Mesothelial cell of epicardium (in vitro differentiated cells): ENCODE data around the gene SKAP1. TPM values are rescaled to one million over a fixed set of nuclear protein-coding genes. Genes with fewer than 3 reads are reported as not detected.
A peak's percentile ranks its signal among the peaks of the same experiment; 100 is the strongest.

Source experiments
- DNase-seq, 2 experiments: peaks; one replicate each; pipeline ENCODE4 v3.0.0; 2021; ENCODE audit warnings: low spot score in 2 of 2; ENCODE audit not compliant: unreplicated experiment in 2 of 2
- H3K27ac Mint-ChIP-seq: 2 replicates; pipeline ENCODE4 v1.8.0; 2021; ENCODE audit warnings: mixed read lengths
- H3K27me3 Mint-ChIP-seq: 2 replicates; pipeline ENCODE4 v1.8.0; 2021; ENCODE audit warnings: low read depth, mixed read lengths
- H3K36me3 Mint-ChIP-seq: 2 replicates; pipeline ENCODE4 v1.8.0; 2021; ENCODE audit warnings: mixed read lengths
- H3K4me1 Mint-ChIP-seq: 2 replicates; pipeline ENCODE4 v1.8.0; 2021; ENCODE audit warnings: mixed read lengths
- H3K4me3 Mint-ChIP-seq: 2 replicates; pipeline ENCODE4 v1.8.0; 2021; ENCODE audit warnings: mild to moderate bottlenecking, moderate library complexity, mixed read lengths
- H3K9me3 Mint-ChIP-seq: 2 replicates; pipeline ENCODE4 v1.8.0; 2021; ENCODE audit warnings: mixed read lengths
- total RNA-seq: library from RNA; stranded (reverse); gene quantifications from 3 replicates; pipeline ENCODE4 v1.2.1, GENCODE V29; 2021
- TF ChIP-seq, protein P1 (sequence below): fragments of 200-600 bp; sonication (generic); IDR thresholded peaks from one replicate; pipeline ENCODE4 v1.5.0; 2021; ENCODE audit warnings: antibody characterized with exemption; ENCODE audit not compliant: unreplicated experiment

Gene SKAP1
- total RNA-seq, 1 donor from 2014 or later: 3.4 TPM

DNA sequence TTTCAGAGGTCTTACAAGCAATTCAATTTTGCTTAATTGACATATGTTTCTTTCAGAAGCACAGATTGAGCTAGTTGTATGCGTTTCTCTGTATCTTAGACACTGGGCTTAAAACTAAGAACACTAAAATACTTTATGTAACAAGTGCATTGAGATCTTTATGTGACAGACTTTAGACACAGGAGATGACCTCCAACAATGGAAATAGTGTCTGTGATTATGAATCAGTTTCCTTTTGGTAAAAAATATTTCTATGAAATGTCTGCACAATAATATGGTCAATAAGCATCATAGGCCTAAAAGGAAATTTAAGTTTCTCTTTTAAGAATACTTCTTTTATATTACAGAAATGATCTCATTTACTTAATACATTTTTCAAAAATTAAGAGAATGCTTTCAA, 153.2 kb downstream of the SKAP1 start:
- peaks cover 46% of the 10 kb centered on the region for H3K4me1 Mint-ChIP-seq
- no peak for DNase-seq
- H3K4me3 Mint-ChIP-seq: no peak overlapping the region
- H3K36me3 Mint-ChIP-seq: no peaks in the 10 kb centered on the region
- H3K9me3 Mint-ChIP-seq: no peaks in the 10 kb centered on the region
- TF ChIP-seq, protein P1, sequence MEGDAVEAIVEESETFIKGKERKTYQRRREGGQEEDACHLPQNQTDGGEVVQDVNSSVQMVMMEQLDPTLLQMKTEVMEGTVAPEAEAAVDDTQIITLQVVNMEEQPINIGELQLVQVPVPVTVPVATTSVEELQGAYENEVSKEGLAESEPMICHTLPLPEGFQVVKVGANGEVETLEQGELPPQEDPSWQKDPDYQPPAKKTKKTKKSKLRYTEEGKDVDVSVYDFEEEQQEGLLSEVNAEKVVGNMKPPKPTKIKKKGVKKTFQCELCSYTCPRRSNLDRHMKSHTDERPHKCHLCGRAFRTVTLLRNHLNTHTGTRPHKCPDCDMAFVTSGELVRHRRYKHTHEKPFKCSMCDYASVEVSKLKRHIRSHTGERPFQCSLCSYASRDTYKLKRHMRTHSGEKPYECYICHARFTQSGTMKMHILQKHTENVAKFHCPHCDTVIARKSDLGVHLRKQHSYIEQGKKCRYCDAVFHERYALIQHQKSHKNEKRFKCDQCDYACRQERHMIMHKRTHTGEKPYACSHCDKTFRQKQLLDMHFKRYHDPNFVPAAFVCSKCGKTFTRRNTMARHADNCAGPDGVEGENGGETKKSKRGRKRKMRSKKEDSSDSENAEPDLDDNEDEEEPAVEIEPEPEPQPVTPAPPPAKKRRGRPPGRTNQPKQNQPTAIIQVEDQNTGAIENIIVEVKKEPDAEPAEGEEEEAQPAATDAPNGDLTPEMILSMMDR: no peak
- H3K27me3 Mint-ChIP-seq: no peaks in the 10 kb centered on the region
- peak overlapping the region; percentile 22 for H3K27ac Mint-ChIP-seq

DNA sequence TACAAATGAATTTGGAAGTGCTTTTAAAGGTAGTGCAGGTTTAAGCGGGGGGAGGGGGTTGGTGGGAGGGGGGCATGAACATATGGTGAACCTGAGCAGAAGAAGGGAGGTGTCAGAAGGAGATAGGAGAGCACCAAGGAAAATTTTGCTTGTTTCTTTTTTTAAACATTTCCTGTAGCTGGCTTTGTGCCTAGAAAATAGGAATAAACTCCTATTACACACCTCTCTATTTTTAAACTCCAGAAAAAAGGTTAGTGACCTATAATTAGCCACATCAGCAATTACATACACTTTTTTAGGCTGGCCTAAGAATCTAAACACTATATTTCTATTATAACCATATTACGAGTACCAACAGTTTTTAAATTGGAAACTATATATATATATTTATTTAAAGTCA, 159.1 kb downstream of the SKAP1 start:
- TF ChIP-seq, protein P1: no peak
- H3K27me3 Mint-ChIP-seq: no peaks in the 10 kb centered on the region
- DNase-seq: no peak
- no peak overlapping the region for H3K27ac Mint-ChIP-seq
- H3K4me3 Mint-ChIP-seq: no peak overlapping the region
- H3K36me3 Mint-ChIP-seq: no peaks in the 10 kb centered on the region
- H3K9me3 Mint-ChIP-seq: no peaks in the 10 kb centered on the region
- H3K4me1 Mint-ChIP-seq: peaks cover 36% of the 10 kb centered on the region

DNA sequence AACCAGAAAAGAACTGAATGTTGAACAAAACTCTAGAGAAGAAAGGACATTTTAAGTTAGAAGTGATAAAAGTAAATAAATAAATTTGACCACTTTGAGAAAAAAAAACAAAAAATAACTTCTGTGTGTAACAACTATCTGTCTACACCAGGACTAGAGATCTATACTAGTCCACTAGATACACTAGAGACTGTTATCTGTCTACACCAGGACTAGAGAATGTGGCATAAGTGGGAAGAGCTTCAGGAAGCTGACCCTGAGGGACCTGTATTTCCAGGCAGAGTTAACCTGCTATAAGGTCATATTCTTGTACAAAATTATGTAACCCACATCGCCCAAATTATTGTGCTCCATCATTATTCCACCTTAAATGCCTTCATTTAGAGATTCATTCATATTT, 160.8 kb downstream of the SKAP1 start:
- H3K27ac Mint-ChIP-seq: no peak overlapping the region
- no peaks in the 10 kb centered on the region for H3K27me3 Mint-ChIP-seq
- DNase-seq: no peak
- H3K4me1 Mint-ChIP-seq: peaks cover 38% of the 10 kb centered on the region
- TF ChIP-seq, protein P1: no peak
- H3K9me3 Mint-ChIP-seq: no peaks in the 10 kb centered on the region
- no peak overlapping the region for H3K4me3 Mint-ChIP-seq
- no peaks in the 10 kb centered on the region for H3K36me3 Mint-ChIP-seq

DNA sequence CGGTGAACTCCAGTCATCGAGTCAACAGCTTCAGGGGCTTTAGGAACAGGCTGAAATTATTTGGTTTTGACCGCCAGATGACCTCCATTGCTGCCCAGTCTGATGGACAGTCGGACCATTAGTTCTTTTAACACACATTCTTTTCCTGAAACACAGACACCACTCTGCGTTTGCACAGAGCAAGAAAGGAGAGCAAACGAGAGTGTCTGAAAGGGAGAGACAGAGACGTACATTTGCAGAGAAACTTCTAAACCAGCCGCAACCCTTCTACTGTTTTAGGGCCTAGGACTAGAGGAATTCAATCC, 166.3 kb downstream of the SKAP1 start:
- Mint-ChIP-seq H3K27ac (peak overlapping the region; percentile 95), H3K36me3 (no peaks in the 10 kb centered on the region), H3K9me3 (no peaks in the 10 kb centered on the region), H3K4me1 (peaks cover 70% of the 10 kb centered on the region), H3K27me3 (no peaks in the 10 kb centered on the region), H3K4me3 (peak overlapping the region; percentile 39)
- DNase-seq: no peak
- TF ChIP-seq, protein P1: no peak

- Mint-ChIP-seq H3K9me3 (no peaks in the 10 kb centered on the region), H3K4me1 (peaks cover 74% of the 10 kb centered on the region), H3K36me3 (no peaks in the 10 kb centered on the region), H3K27me3 (no peaks in the 10 kb centered on the region), H3K4me3 (peak overlapping the region; percentile 39), H3K27ac (peak overlapping the region; percentile 95)
- DNase-seq: no peak
- TF ChIP-seq, protein P1: peak; percentile 68
Observed at GRCh38 chr17:48262982-48263730, 166.9 kb downstream of the SKAP1 start.
